IMR-90 (cell line): ENCODE results near the gene TFDP2. TPM values are rescaled to one million over a fixed set of nuclear protein-coding genes. Genes with fewer than 3 reads are reported as not detected.
A peak's percentile ranks its signal among the peaks of the same experiment; 100 is the strongest.

ENCODE experiments used
- ATAC-seq: fragments of 200-7000 bp; cut with Tn5 transposase; 2 replicates; pipeline ENCODE4 v1.9.1; 2020; ENCODE audit warnings: low read depth, mild to moderate bottlenecking, moderate library complexity
- BruUV-seq: library from RNA; stranded (reverse); fragments of 400-500 nt; replicated peaks from 2 replicates; lab custom pipeline; 2021; lab: Mats Ljungman, UMichigan
- CTCF ChIA-PET: fragments of 300-600 bp; formaldehyde crosslinking; extraction: SDS; loops from one replicate; lab custom pipeline; 2021; ENCODE audit warnings: antibody characterized with exemption; lab: Yijun Ruan, JAX
- POLR2A ChIA-PET: fragments of 300-600 bp; sonication (Branson Sonifier 250); formaldehyde crosslinking; loops from one replicate; lab custom pipeline; 2022; ENCODE audit warnings: antibody characterized with exemption; ENCODE audit not compliant: unreplicated experiment; lab: Charles Lee
- DNase-seq: peaks from one replicate; pipeline ENCODE4 v3.0.0; 2013
- H2AFZ ChIP-seq: replicated peaks from 2 replicates; pipeline ENCODE3; 2013; ENCODE audit warnings: low read length, mild to moderate bottlenecking; ENCODE audit not compliant: poor library complexity
- H2AK5ac ChIP-seq: 2 replicates; pipeline ENCODE4 v1.6.1; 2013; ENCODE audit warnings: low read depth, low read length, inconsistent platforms
- H2AK9ac ChIP-seq: replicated peaks from 2 replicates; pipeline ENCODE3; 2013; ENCODE audit warnings: mild to moderate bottlenecking, low read depth, low read length, moderate library complexity; ENCODE audit not compliant: poor library complexity
- H2BK120ac ChIP-seq: 2 replicates; pipeline ENCODE4 v1.6.1; 2013; ENCODE audit warnings: low read depth, low read length, inconsistent platforms
- H2BK15ac ChIP-seq: 3 replicates; pipeline ENCODE4 v1.6.1; 2013; ENCODE audit warnings: low read depth, low read length, inconsistent platforms
- H2BK20ac ChIP-seq: 2 replicates; pipeline ENCODE4 v1.6.1; 2013; ENCODE audit warnings: low read depth, mild to moderate bottlenecking, inconsistent platforms, low read length, moderate library complexity
- H2BK5ac ChIP-seq: 2 replicates; pipeline ENCODE4 v1.6.1; 2013; ENCODE audit warnings: mild to moderate bottlenecking, low read depth, low read length, inconsistent platforms; ENCODE audit not compliant: poor library complexity, severe bottlenecking
- H3K14ac ChIP-seq: replicated peaks from 2 replicates; pipeline ENCODE4 v1.6.1; 2013; ENCODE audit warnings: low read depth, low read length, inconsistent platforms
- H3K18ac ChIP-seq: 2 replicates; pipeline ENCODE4 v1.6.1; 2013; ENCODE audit warnings: low read depth, low read length, control low read depth
- H3K23ac ChIP-seq: 2 replicates; pipeline ENCODE4 v1.6.1; 2013; ENCODE audit warnings: low read depth, low read length, inconsistent platforms
- H3K27ac ChIP-seq: 2 replicates; pipeline ENCODE4 v1.5.1; 2013; ENCODE audit warnings: mild to moderate bottlenecking, control low read depth, low read length; ENCODE audit not compliant: insufficient read depth
- H3K27me3 ChIP-seq: 2 replicates; pipeline ENCODE4 v1.6.1; 2013; ENCODE audit warnings: low read length; ENCODE audit not compliant: control insufficient read depth, insufficient read depth
- H3K36me3 ChIP-seq: 2 replicates; pipeline ENCODE4 v1.6.1; 2013; ENCODE audit warnings: low read length, mixed read lengths; ENCODE audit not compliant: control insufficient read depth, insufficient read depth
- H3K4ac ChIP-seq: 2 replicates; pipeline ENCODE4 v1.6.1; 2013; ENCODE audit warnings: low read depth, low read length, inconsistent platforms
- H3K4me1 ChIP-seq: 2 replicates; pipeline ENCODE4 v1.6.1; 2013; ENCODE audit warnings: low read length, mixed read lengths; ENCODE audit not compliant: control insufficient read depth, insufficient read depth
- H3K4me2 ChIP-seq: 2 replicates; pipeline ENCODE4 v1.6.1; 2013; ENCODE audit warnings: low read depth, mild to moderate bottlenecking, control low read depth, low read length, moderate library complexity
- H3K4me3 ChIP-seq: 2 replicates; pipeline ENCODE4 v1.5.1; 2013; ENCODE audit warnings: low read depth, mild to moderate bottlenecking, control low read depth, low read length, moderate library complexity; ENCODE audit not compliant: insufficient read depth
- H3K56ac ChIP-seq: 2 replicates; pipeline ENCODE4 v1.6.1; 2013; ENCODE audit warnings: low read length, inconsistent platforms; ENCODE audit not compliant: insufficient read depth; ENCODE audit errors: extremely low read depth
- H3K79me1 ChIP-seq, 2 experiments: 2 replicates each; pipeline ENCODE4 v1.6.1; 2013; ENCODE audit warnings: low read length in 2 of 2, inconsistent platforms in 1 of 2, low read depth in 1 of 2
- H3K9ac ChIP-seq: 2 replicates; pipeline ENCODE4 v1.6.1; 2013; ENCODE audit warnings: low read depth, low read length, control low read depth
- H3K9me1 ChIP-seq: 2 replicates; pipeline ENCODE4 v1.6.1; 2013; ENCODE audit warnings: low read length, inconsistent platforms; ENCODE audit not compliant: insufficient read depth
- H3K9me3 ChIP-seq: 2 replicates; pipeline ENCODE4 v1.6.1; 2013; ENCODE audit warnings: low read length; ENCODE audit not compliant: control insufficient read depth, insufficient read depth
- H4K20me1 ChIP-seq: 2 replicates; pipeline ENCODE4 v1.6.1; 2013; ENCODE audit warnings: low read length, inconsistent platforms; ENCODE audit not compliant: insufficient read depth
- H4K5ac ChIP-seq: 2 replicates; pipeline ENCODE4 v1.6.1; 2013; ENCODE audit warnings: mild to moderate bottlenecking, low read depth, low read length, control low read depth
- H4K8ac ChIP-seq, 2 experiments: 2 replicates each; pipeline ENCODE4 v1.6.1; 2013; ENCODE audit warnings: low read depth in 2 of 2, low read length in 2 of 2, control low read depth in 1 of 2, inconsistent platforms in 1 of 2
- H4K91ac ChIP-seq: 2 replicates; pipeline ENCODE4 v1.6.1; 2013; ENCODE audit warnings: low read depth, low read length, inconsistent platforms; ENCODE audit not compliant: insufficient read depth
- CEBPB ChIP-seq: IDR thresholded peaks from 2 replicates; pipeline ENCODE4 v1.6.1; 2012; ENCODE audit warnings: low read depth, low read length, improper control_type of control experiment
- ELK1 ChIP-seq: fragments of 150-350 bp; IDR thresholded peaks from 2 replicates; pipeline ENCODE4 v1.6.1; 2016; ENCODE audit warnings: low read depth, mild to moderate bottlenecking, low read length, moderate library complexity, borderline replicate concordance
- MAFK ChIP-seq: IDR thresholded peaks from 2 replicates; pipeline ENCODE4 v1.6.1; 2012; ENCODE audit warnings: low read depth, low read length, improper control_type of control experiment
- MXI1 ChIP-seq: IDR thresholded peaks from 2 replicates; pipeline ENCODE4 v1.6.1; 2012; ENCODE audit warnings: low read depth, mild to moderate bottlenecking, low read length, moderate library complexity, borderline replicate concordance
- RFX5 ChIP-seq: IDR thresholded peaks from 2 replicates; pipeline ENCODE4 v1.8.0; 2012; ENCODE audit warnings: low read depth, mild to moderate bottlenecking, low read length, moderate library complexity
- WGBS, 2 experiments: methylation state at CpG; one replicate each; pipeline versions ENCODE4 v1.1.5 to v1.1.7; 2013; ENCODE audit warnings: missing lambda C conversion rate in 2 of 2; ENCODE audit not compliant: insufficient read length in 1 of 2; ENCODE audit errors: extremely low coverage in 2 of 2; 5-methylcytosine and 5-hydroxymethylcytosine counted together
- dilution Hi-C: fragments of 300-500 bp; cut with HindIII; formaldehyde crosslinking; loops from one replicate; pipeline ENCODE4 v1.14.3; 2018; ENCODE audit warnings: low sequenced_read_pairs; ENCODE audit not compliant: unreplicated experiment
- in situ Hi-C: fragments of 300-500 bp; cut with MboI; formaldehyde crosslinking; loops from 3 replicates; pipeline ENCODE4 v1.14.3; 2019; ENCODE audit warnings: low sequenced_read_pairs, inconsistent platforms, mixed read lengths
- intact Hi-C: fragments of 100-400 bp; cut with micrococcal nuclease; formaldehyde crosslinking; loops from 2 replicates; pipeline ENCODE4 v1.10.0; 2022
- polyA plus RNA-seq, 3 experiments: library from polyadenylated mRNA; depleted of rRNA; stranded (reverse); fragments of >200 nt; gene quantifications; 2 replicates each; pipeline ENCODE4 v1.2.3, GENCODE V29; 2012; ENCODE audit warnings: low replicate concordance in 1 of 3
- total RNA-seq: library from RNA; depleted of rRNA; stranded (reverse); fragments of >200 nt; gene quantifications from 2 replicates; pipeline ENCODE4 v1.2.3, GENCODE V29; 2012
- TF ChIP-seq, protein P1 (sequence below): fragments of 150-350 bp; IDR thresholded peaks from 2 replicates; pipeline ENCODE4 v1.6.1; 2017; ENCODE audit warnings: mild to moderate bottlenecking, antibody characterized with exemption, low read length, low read depth
- TF ChIP-seq, protein P2 (sequence below): conservative IDR thresholded peaks from 2 replicates; pipeline ENCODE4 v1.5.1; 2012; ENCODE audit warnings: mild to moderate bottlenecking, low read depth, low read length, improper control_type of control experiment

TFDP2 gene
- total and polyA plus RNA-seq, 2 of the 4 experiments (the other 2 are of a cell fraction), result 10.7 to 23.7 TPM

GRCh38 chr3:141950572-141951493 lies 198.5 kb downstream of the TFDP2 start:
- Histone ChIP-seq H2BK5ac (no peak overlapping the region), H2AK5ac (no peak overlapping the region), H2BK20ac (no peak overlapping the region), H4K91ac (no peak overlapping the region), H4K20me1 (no peaks in the 10 kb centered on the region), H3K56ac (no peak overlapping the region), H3K14ac (no peak overlapping the region), H3K4ac (no peak overlapping the region), H3K27ac (no peak overlapping the region), H3K9ac (no peak overlapping the region), H3K4me1 (peaks cover 4% of the 10 kb centered on the region), H2BK120ac (no peak overlapping the region), H3K4me3 (no peak overlapping the region), H2AFZ (no peak overlapping the region), H3K27me3 (no peaks in the 10 kb centered on the region), H3K9me3 (no peaks in the 10 kb centered on the region), H3K18ac (no peak overlapping the region), H3K79me1 (no peaks in the 10 kb centered on the region), H3K36me3 (peaks cover 11% of the 10 kb centered on the region), H4K5ac (no peak overlapping the region), H4K8ac (no peak overlapping the region), H2AK9ac (no peak overlapping the region), H3K9me1 (peaks cover 3% of the 10 kb centered on the region; the same call in 1 of the 2 replicates), H3K4me2 (no peak overlapping the region), H2BK15ac (no peak overlapping the region), H3K23ac (no peak overlapping the region)
- dilution Hi-C loops (no loop called here), intact Hi-C loops (no loop called here), in situ Hi-C loops (no loop called here)
- DNase-seq (no peak), ATAC-seq (no peak)
- ChIA-PET CTCF (no interaction called here), POLR2A (no interaction called here)
- TSS peak; percentile 11 for BruUV-seq
- TF ChIP-seq ELK1, result no peak
- no peak for TF ChIP-seq MAFK
- TF ChIP-seq RFX5, result no peak
- TF ChIP-seq, protein P1, sequence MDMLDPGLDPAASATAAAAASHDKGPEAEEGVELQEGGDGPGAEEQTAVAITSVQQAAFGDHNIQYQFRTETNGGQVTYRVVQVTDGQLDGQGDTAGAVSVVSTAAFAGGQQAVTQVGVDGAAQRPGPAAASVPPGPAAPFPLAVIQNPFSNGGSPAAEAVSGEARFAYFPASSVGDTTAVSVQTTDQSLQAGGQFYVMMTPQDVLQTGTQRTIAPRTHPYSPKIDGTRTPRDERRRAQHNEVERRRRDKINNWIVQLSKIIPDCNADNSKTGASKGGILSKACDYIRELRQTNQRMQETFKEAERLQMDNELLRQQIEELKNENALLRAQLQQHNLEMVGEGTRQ, result no peak
- no peak for TF ChIP-seq MXI1
- TF ChIP-seq CEBPB, result no peak
- TF ChIP-seq, protein P2, sequence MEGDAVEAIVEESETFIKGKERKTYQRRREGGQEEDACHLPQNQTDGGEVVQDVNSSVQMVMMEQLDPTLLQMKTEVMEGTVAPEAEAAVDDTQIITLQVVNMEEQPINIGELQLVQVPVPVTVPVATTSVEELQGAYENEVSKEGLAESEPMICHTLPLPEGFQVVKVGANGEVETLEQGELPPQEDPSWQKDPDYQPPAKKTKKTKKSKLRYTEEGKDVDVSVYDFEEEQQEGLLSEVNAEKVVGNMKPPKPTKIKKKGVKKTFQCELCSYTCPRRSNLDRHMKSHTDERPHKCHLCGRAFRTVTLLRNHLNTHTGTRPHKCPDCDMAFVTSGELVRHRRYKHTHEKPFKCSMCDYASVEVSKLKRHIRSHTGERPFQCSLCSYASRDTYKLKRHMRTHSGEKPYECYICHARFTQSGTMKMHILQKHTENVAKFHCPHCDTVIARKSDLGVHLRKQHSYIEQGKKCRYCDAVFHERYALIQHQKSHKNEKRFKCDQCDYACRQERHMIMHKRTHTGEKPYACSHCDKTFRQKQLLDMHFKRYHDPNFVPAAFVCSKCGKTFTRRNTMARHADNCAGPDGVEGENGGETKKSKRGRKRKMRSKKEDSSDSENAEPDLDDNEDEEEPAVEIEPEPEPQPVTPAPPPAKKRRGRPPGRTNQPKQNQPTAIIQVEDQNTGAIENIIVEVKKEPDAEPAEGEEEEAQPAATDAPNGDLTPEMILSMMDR, result no peak
- WGBS, 2 experiments, result no CpG with 5 or more reads among the region's 4 CpGs
